ENCODE data around the gene CIB2. TPM values are rescaled to one million over a fixed set of nuclear protein-coding genes. Genes with fewer than 3 reads are reported as not detected.

The CIB2 gene
- total RNA-seq, 1 donor from 2014 or later = 21.2 TPM

DNA sequence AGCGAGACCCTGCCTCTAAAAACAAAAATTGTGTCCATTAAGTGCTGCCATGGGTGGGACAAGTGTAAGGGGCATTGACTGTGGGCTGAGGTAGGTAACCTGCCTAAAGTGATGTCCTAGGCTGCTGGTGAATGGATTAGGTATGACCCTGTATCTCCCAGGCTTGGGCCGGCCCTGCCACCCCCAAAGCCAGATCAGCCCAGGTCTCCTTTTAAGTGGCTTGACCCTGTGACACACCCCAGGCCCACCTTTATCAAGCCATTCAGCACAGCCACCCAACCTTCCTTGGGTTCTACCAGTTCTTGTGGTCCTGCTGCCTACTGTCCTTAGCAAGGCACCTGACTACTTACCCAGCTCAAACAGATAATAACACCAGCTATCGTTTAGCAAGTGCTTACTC lies 18.7 kb downstream of the CIB2 start:
- ATAC-seq = no peak
- DNase-seq (ENCODE audit: missing footprints) = no peak
- intact Hi-C loops (cut with DNase I) = no loop called here

DNA sequence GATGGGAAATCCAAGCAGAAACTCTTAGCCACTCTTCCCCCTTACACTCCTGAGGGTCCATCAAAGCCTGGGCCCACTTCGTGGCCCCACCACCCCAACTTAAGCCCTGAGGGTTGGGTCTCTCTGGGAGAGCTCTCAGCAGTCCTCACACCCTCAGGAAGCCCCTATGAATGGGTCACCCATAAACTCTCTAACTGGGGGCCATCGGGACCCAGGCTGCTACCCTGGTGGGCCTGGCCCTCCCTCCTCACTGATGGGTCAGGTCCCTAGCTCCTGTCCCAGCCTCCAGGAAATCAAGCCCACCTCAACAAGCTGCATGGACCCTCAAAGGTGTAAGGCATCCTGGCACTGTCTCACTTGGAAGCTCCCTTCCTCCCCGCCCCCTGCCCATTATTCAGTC lies 19.5 kb downstream of the CIB2 start:
- ATAC-seq = no peak
- intact Hi-C loops (cut with DNase I) = no loop called here
- DNase-seq (ENCODE audit: missing footprints) = no peak

DNA sequence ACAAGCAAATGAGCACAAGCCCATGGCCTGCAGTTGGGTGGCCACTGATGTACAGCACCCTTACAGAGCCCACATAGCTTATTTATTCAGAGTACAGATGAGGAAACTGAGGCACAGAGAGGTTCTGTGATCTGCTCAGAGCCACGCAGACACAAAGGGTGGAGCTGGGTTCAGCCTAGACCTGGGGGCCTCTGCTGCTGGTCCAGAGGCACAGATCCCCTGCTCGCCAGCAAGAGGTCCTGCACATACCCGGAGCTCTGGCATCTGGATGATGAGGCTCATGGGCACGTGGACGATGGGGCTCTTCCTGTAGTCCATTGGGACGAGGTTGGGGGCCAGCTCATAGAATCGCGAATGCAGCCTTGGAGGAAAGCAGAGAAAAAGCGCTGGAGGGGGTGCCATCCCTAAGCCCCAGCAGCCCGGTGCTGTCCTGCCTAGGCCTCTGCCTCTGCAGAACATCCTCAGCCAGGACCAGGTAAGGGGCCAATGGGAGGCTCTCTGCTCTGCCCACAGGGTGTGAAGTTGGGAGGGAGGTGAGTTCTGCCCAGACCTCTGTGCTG lies 20.2 kb downstream of the CIB2 start:
- no peak for DNase-seq (ENCODE audit: missing footprints)

DNA sequence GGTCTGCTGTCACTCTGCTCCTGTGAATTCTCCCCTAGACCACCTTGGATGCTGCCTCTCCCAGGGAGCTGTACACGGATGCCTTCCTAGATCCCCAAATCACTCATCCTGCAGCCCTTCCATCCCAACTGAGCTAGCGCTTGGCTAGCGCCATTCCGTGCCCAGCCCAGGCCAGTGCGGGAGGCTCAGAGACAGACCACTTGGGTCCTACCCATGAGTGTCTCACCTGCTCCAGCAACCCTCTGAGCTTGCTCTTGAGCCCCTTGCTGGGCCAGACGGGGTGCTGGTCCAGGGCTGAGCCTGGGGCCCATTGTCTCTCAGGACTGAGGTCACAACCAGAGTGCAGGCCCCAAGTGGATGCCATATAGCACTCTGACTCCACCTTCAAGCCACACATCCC lies 21.1 kb downstream of the CIB2 start:
- no peak for ATAC-seq
- intact Hi-C loops (cut with DNase I) = no loop called here
- no peak for DNase-seq (ENCODE audit: missing footprints)

More for the DNA sequence above, 20.2 kb downstream of the CIB2 start:
- ATAC-seq = no peak
- intact Hi-C loops (cut with DNase I) = no loop called here

DNA sequence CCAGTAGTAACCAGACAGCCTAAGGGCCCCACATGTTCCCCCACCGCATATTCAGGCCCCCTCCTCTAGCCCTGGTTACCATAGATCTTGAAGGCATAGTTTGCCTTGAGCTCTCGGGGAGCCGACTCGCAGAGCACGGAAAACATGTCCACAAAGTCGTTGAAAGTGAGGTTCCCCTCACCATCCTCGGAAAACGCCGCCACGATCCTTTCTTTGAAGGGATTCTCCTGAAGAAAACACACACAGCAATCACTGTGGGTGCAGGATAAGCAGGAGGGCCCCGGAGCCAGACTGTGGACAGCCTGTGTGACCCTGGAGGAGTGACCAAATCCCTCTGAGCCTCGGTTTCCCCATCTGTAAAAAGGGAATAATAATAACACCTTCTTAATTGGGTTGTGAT lies 22.1 kb downstream of the CIB2 start:
- intact Hi-C loops (cut with DNase I) = loop anchor here (2.0 to 10.0 kb wide), 2 partner anchors 142 to 316 kb away; no protein-coding TSS in a partner anchor
- DNase-seq (ENCODE audit: missing footprints) = no peak
- no peak for ATAC-seq

DNA sequence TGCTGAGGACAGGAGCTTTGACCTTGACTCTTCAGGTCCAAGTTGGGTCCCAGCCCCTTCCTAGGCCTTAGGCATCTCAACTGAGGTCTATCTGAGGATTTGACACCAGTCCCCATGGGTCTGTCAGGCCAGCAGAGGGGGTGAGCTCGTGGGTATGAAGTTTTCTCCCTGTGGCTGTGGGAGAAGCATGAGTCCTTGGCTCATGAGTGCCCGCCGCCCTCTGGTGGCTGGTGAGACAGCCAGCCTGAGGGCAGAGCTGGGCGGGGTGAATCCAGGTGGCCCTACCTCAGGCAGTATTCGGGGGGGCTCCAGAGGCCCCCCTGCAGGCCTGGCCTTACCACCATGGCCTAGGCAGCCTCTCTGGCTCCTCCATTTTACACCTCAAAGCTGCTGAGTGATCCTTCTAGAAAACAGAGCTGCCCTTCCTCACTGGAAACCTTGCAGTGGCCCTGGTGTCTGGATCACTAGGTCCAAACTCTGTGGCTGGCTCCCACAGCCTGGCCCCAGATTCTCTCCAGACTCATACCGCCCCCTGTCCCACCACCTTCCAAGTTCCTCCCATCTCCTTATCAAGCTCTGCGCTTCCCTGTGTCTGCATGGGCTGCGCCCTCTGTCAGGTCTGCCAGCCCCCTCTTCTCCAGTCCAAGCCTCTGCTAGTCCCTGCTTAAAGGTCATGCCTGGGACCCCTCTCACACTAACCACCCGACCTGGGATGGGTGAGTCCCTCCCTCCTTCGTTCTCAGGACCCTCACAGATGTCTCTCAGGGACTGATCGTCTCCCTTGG lies 22.8 kb downstream of the CIB2 start:
- intact Hi-C loops (cut with DNase I) = loop anchor here (1.0 to 10.0 kb wide), 4 partner anchors 108 to 316 kb away; no protein-coding TSS in a partner anchor
- peak; percentile 86 for ATAC-seq
- peak; percentile 94 for DNase-seq (ENCODE audit: missing footprints)

DNA sequence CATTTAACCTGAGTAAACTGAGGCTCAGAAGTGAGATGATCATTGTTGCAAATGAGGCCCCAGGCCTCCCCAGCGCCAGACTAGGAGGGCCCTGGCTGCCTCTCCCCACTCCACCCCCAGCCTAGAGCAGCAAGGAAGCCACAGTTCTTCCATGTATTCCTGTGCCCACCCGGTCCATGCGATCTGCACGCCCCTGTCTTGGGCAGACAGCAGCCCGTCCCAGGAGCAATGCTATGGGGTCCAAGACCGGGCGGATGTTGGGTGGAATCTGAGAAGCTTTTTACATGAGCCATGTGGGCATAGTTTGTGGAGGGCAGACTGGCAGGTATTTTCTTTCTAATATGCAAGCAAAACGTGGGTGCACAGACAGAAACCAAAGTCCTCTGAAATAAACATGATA lies 23.8 kb downstream of the CIB2 start:
- no peak for DNase-seq (ENCODE audit: missing footprints)
- intact Hi-C loops (cut with DNase I) = loop anchor here (10.0 kb wide), 1 partner anchor 317 kb away; no protein-coding TSS in a partner anchor

DNA sequence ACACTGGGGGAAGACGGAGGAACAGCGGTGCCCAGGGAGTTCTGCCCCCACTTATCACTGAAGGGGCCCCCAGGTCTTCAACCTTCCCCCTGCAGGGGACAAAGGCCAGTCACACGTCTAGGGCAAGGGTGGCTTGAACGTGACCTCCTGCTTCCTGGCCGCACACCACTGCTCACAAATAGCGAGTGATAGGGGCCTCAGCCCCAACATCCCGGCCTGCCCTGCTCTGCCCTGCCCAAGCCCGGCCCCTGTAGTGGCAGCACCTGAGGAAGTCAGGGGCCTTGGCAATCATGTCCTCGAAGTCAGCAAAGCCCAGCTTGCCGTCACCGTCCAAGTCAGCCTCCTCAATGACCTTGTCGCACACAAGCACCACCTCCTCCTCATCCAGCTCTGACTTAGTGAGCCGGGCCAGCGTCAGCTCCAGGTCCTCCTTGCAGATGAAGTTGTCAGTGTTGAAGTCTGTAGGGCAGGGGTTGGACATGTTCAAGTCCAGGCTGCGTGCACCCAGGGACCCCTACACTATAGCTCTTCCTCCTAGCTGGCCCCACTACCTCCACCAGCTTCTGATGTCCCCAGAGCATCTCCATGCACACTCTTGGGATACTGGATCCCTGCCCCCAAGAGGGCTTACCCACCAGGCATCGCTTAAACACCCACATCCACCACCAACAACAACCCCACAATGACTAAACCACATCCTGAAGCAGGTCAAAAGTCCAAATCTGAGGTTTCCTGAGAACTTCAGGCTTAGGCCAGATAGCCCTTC lies 25.6 kb downstream of the CIB2 start:
- no peak for DNase-seq (ENCODE audit: missing footprints)
- intact Hi-C loops (cut with DNase I) = loop anchor here (10.0 kb wide), 1 partner anchor 319 kb away; no protein-coding TSS in a partner anchor
- ATAC-seq = no peak

More for the DNA sequence above, 23.8 kb downstream of the CIB2 start:
- ATAC-seq = no peak

DNA sequence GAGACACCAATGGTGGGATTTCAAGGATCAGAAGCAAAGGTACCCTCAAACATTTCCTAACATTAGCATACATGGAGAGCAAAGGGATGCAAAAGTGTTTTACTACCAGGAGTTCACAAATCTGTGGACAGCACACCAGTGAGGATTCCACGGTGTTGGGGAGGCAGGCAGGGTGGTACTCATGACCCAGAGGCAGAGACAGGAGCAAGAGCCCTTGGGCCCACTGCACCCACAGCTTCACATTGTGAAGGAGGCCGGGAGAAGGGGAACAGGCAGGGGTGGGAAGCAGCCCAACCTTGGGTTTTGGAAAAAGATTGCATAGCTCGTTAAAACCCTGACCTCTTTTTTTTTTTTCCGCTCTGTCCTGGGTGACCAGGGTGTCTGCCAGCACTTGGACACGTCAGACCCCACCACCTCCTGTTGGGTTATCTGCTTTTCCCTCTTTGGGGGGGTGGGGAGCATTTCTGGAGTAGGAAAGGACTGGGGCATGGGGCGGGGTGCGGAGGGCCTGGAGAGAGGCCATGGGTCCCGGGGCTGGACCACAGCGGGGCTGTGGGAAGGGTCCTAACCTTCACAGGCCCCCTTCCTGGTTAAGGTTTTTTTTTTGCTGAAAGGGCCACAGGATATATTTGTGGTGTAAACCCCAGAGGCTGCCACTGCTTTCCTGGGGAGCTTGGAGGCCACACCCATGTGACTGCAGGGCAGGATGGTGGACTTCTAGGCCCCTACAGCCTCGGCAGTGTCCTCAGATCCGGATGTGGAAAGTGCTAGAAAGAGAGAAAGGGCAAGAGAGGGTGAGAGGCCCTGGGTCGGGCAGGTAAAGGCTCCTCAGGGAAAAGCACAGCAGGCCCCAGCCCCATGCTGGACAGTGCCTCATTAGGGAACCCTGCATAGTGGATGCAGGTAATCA lies 26.4 kb downstream of the CIB2 start:
- intact Hi-C loops (cut with DNase I) = loop anchor here (10.0 kb wide), 1 partner anchor 320 kb away; no protein-coding TSS in a partner anchor
- ATAC-seq = no peak
- DNase-seq (ENCODE audit: missing footprints) = no peak

DNA sequence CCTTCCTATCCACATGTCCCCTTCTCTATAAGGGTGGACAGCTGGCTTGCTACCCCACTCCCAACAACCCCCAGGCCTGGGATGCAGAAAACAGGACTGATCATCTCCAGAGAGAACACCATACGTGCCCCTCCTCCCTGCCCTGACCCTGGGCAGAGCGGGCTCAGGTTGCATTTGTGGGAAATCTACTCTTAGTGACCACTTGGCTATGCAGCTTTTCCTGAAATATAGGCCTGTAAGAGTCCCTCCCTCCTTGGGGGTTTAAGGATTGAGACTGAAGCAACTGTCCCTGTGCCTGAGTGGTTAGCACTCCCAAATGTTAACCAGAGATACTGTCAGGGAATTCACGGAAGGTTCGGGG lies 27.1 kb downstream of the CIB2 start:
- no peak for ATAC-seq
- DNase-seq (ENCODE audit: missing footprints) = no peak
- intact Hi-C loops (cut with DNase I) = loop anchor here (10.0 kb wide), 1 partner anchor 321 kb away; no protein-coding TSS in a partner anchor

DNA sequence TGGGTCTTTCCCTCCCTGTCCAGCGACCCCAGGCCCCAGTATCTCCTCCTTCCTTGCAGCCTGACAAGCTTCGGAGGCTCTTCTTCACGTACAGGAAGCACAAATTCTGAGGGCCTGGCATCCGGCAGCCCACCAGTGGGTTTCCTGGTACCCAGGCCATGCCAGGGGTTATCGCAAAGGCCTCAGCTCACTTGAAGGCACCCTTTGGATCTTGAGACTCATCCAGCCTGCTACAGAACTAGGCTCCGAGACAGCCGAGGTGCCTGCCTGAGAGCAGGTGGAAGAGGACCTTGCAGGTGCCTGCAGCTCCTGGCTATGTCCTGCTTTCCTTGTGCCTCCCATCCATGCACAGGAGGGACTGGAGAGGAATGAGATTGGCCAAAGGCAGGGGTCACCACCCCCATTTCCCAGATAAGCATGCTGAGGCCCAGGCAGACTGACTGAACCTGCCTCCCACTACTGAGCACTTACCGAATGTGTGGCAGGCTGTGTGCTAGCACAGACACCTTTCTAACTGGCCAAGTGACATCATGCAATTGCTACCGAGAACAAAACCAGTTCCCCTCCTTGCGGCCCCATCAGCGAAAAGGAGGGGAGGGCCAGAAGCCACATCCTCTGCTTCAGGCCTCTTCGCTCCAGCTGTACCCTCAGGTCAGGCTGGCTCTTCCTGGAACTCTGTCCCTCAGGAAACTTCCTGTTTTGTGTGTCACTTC lies 27.7 kb downstream of the CIB2 start:
- DNase-seq (ENCODE audit: missing footprints) (no peak), ATAC-seq (peak; percentile 56)
- intact Hi-C loops (cut with DNase I) = loop anchor here (10.0 kb wide), 1 partner anchor 321 kb away; no protein-coding TSS in a partner anchor

DNA sequence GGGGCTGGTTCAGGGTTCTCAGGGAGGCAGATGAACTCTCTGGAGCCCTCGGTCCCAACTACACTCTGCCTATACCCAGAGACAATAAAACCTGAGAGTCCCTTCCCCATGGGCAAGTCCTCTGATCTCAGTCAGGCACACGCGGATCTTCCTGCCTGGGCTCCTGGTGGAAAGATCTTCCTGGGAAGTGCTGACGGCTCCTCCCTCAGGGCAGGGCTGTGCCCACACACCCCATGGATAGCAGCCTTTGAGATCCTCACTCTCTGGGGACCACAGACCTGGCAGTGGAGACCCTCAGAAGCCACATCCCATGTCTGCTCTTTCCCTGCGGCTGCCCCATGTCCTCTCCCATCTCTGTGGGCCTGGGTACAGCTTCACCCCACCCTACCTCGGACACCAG lies 28.5 kb downstream of the CIB2 start:
- intact Hi-C loops (cut with DNase I) = loop anchor here (10.0 kb wide), 1 partner anchor 322 kb away; no protein-coding TSS in a partner anchor
- no peak for ATAC-seq
- DNase-seq (ENCODE audit: missing footprints) = no peak

DNA sequence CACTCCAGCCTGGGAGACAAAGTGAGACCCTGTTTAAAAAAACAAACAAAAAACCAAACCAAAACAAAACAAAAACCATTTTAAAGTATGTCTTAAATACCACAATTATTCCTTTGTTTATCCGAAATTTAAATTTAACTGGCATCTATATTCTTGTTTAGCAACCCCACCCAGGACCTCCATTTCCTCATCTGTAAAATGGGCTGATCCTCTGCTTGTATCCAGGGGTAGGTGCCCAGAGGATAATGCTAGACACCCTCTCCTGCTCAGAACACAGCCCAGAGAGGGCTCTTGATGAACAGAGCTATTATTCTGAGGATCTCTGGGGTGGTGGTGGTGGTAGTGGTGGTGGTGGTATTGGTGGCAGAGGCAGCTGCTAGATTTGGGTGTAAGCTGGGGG lies 29.0 kb downstream of the CIB2 start:
- intact Hi-C loops (cut with DNase I) = loop anchor here (10.0 kb wide), 1 partner anchor 323 kb away; no protein-coding TSS in a partner anchor
- ATAC-seq = no peak
- DNase-seq (ENCODE audit: missing footprints) = no peak

DNA sequence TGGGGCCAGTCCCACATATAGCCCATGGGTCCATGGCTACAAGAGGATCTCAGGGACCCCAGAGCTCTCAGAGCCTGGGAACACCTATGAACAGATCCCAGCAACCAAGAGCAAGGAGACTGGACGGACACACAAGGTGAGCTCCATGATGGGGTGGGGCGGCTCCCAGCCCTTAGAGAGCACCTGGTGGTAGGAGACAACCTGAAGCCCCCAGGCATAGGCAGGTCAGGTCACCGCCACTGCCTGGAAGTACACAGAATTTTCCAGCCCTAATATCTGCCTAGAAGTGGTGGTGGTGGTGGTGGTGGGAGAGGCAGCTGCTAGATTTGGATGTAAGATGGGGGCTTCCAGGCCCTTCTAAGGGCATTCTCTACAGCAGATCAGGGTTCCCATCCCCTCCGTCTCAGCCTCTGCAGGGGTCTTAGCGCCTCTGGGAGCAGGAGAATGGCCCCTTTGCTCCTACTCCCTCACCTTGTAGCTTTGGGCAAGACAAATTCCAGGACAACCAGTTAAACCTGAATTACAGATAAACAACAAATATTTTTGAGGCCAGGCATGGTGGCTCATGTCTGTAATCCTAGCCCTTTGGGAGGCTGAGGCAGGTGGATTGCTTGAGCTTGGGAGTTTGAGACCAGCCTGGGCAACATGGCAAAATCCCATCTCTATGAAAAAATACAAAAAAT lies 29.7 kb downstream of the CIB2 start:
- no peak for ATAC-seq
- intact Hi-C loops (cut with DNase I) = loop anchor here (10.0 kb wide), 1 partner anchor 323 kb away; no protein-coding TSS in a partner anchor
- DNase-seq (ENCODE audit: missing footprints) = no peak

DNA sequence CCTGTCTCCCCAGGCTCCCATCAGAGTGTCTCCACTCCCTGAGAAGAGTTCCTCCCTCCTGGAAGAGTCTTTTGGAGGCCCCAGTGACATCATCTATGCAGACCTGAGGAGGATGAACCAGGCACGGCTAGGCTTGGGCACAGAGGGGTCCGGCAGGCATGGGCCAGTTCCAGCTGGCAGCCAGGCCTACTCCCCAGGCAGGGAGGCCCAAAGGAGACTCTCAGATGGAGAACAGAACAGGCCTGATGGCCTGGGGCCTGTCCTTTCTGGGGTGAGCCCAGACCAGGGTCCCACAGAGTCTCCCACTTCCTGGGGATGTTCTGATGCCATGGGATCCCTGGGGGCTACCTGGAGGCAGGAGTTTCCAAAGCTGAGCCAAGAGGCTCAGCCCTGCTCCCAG lies 30.4 kb downstream of the CIB2 start:
- intact Hi-C loops (cut with DNase I) = loop anchor here (10.0 kb wide), 1 partner anchor 324 kb away; no protein-coding TSS in a partner anchor
- no peak for DNase-seq (ENCODE audit: missing footprints)
- ATAC-seq = no peak

DNA sequence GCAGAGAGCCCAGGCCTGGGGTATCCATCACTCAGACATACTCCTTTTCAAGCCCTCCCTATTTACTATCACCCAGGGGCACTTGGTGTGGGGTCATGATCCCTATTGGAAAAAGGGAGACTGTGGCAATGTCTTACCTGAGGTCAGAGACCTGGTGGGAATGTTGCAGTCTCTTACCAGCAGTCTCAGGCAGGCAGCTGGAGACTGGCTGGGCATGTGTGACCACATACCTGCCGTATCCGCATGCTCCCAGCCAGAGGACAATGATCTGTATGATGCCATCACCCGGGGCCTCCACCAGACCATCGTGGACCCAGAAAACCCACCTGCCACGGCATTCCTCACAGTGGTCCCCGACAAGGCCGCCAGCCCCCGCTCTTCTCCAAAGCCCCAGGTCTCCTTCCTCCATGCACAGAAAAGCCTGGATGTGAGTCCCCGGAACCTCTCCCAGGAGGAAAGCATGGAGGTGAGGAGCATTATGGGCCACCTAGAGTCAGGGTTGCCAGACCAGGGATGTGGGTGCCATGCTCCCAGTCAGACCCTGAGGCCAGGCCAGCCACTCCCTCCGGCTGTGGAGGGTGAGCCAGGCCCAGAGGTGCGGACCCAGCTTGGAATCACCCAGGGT lies 33.0 kb downstream of the CIB2 start:
- DNase-seq (ENCODE audit: missing footprints) (no peak), ATAC-seq (no peak)
- intact Hi-C loops (cut with DNase I) = no loop called here

DNA sequence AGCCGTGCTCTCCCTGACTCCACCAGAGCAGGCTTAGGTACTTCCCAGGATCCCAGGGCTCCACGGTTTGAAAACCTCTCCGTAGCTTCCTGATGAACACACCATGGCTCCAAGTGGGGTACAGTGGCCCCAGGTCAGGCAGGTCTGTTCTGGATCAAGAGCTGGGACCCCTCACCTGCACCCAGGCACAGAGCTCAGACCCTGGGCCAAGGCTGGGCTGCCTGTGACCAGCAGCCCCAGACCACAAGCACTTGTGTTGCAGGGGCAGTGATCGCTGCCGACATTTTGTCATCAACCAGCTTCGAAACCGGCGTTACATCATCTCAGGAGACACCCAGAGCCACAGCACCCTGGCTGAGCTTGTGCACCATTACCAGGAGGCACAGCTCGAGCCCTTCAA lies 33.6 kb downstream of the CIB2 start:
- intact Hi-C loops (cut with DNase I) = no loop called here
- ATAC-seq (no peak), DNase-seq (ENCODE audit: missing footprints) (no peak)

Data from Right ventricle myocardium inferior (tissue), 1 donor.